ENCODE measurements around the gene TNPO2. TPM values are rescaled to one million over a fixed set of nuclear protein-coding genes. Genes with fewer than 3 reads are reported as not detected.

The TNPO2 gene
- total RNA-seq, 2 experiments from 2014 or later, result 145 to 148 TPM

DNA sequence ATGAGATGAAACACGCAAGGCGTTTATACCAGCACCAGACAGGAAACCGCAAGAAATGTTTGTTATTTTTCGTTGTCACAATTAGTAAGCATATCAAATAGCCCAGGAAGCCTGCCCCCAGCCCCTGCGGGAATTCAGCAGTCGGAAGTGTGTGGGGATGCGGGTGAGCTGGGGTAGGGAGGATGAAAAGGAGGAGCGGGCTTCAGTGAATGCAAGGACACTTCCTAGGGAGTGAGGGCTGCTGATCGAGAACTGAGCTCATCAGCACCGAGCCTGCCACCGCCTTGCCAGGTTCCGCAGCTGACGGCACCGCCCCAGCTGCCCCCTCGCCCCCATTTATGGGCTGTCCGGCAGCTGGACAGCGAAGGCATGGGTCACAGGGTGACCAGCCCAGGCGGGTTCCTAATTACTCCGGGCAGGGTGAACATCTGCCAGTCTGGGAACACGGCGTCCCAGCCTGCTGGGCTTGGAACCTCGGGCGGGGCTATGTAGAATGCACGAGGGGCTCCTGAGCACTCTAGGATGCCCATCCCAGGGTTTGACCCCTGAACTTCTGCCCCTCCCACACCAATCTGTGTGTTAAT lies 26.3 kb upstream of the TNPO2 start:
- CTCF ChIA-PET, result interaction anchor here (0.6 to 1.5 kb wide), 3 partner anchors 16 to 1910 kb away, joined by 3 to 4 read pairs (median 4); no protein-coding TSS in a partner anchor

DNA sequence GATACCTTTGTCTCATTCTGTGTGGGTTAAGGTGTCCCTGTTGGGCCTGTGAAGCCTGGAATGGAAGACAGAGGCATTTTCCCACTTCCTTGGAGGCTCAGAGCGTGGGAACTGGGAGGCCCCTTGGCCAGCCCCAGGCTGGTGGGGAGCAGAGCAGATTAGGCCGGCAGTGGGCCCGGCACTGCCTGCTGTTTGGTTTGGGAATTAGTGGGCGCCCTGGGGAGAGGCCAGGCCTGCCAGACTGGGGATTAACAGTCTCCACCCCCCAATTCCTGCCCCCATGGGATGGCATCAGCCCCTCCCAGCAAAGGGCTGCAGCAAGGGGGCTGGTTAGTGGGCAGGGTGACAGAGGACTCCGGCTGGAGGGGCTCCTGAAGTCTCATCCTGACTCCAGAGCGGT lies 24.8 kb upstream of the TNPO2 start:
- CTCF ChIA-PET, result interaction anchor here (2.4 kb wide), 1 partner anchor 100 kb away, joined by 6 read pairs; no protein-coding TSS in a partner anchor
- POLR2A ChIA-PET, result no interaction called here

More for the DNA sequence above, 26.3 kb upstream of the TNPO2 start:
- POLR2A ChIA-PET, result interaction anchor here (0.6 kb wide), 1 partner anchor 26 kb away, joined by 10 read pairs; no protein-coding TSS in a partner anchor

DNA sequence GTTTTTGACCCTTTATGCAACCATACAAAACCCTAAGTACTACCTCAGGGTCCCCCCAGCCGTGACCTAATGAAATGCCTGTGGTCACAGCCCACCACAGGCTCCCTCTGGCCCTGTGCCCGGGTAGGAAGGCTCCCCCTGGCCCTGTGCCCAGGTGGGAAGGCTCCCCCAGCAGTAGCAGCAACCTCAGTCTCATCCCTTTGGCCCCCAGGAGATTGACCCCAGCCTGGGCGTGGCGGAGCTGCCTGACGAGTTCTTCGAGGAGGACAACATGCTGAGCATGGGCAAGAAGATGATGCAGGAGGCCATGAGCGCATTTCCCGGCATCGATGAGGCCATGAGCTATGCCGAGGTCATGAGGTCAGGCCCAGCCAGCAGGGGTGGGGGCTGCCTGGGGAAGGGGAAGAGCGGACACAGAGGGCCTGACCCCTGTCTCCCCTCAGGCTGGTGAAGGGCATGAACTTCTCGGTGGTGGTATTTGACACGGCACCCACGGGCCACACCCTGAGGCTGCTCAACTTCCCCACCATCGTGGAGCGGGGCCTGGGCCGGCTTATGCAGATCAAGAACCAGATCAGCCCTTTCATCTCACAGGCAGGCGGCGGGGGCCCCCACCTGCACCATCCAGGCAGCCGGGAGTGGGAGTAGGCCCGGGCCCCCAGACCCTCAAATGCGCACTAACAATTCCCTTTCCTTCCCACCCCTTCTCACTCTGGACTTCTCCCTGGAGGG lies 21.6 kb upstream of the TNPO2 start:
- ChIA-PET POLR2A (no interaction called here), CTCF (interaction anchor here (1.3 to 2.9 kb wide), 3 partner anchors 8 to 17 kb away, joined by 4 to 7 read pairs (median 7); partner anchors contain the start of gene GET3)

DNA sequence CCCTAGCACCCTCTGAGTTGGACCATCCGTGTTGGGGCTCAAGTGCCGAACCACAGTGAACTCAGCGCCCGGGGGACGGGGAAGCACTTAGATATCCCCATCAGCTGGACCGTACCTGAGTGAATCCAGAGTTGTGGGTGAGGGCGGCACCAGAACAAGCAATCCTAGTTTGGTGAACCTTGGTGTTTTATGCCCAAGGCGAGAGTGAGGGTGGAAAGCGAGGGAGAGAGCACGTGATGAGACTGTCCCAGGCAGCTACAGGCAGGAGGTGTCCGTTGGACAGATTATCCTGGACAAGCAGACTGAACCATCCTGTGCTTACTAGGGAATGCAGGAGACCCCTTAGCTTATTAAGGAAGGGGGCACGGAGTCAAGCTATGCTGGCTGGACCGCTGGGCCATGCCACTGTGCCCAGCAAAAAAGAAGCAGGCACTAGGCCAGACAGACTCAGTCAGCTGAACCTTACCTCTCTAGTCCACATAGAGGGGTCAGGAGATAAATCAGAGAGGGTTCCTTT lies 14.2 kb upstream of the TNPO2 start:
- CTCF ChIA-PET, result interaction anchor here (1.6 to 3.0 kb wide), 4 partner anchors 20 to 110 kb away, joined by 4 to 10 read pairs (median 9); no protein-coding TSS in a partner anchor
- POLR2A ChIA-PET, result interaction anchor here (0.8 kb wide), 1 partner anchor 54 kb away, joined by 3 read pairs; the partner anchor contains the start of gene JUNB

DNA sequence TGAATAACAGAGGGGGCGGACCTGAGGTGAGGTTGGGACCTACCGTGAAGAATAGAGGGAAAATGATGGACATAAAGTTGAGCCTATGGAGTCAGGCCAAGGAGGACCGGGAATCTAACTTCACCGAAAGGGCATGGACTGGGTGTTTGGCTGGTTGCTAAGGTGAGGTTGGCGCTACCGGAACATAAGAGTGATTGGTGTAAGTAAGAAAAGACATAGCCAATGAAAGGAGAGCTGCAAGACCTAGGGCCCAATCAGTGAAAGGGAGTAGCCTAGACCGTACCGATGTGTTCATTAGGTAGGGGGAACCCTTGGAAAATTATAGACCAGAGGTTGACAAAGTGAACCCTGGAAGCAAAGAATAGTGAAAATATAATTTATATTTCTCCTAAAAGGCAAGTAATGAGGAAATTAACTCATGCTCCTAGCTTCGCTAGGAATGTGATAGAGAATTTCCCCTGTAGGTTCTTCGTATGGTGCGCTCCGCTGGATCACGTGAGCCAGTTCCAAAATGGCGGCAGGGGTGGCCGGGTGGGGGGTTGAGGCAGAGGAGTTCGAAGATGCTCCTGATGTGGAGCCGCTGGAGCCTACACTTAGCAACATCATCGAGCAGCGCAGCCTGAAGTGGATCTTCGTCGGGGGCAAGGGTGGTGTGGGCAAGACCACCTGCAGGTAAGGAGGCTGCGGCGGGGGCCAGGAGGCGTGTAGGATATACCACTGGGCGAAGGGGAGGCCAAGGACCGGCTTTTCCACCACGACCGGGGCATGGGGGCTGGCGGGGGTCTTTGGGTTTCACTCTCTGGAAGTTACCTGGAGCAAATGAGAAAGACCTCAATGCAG lies 13.5 kb upstream of the TNPO2 start, which contains the start of gene GET3:
GET3 (plus strand) TSS at position 503 of the 840 bp plus-strand sequence; CDS start at position 512, 9 bp downstream.
- CTCF ChIA-PET, result interaction anchor here (0.6 to 3.0 kb wide), 8 partner anchors 9 to 110 kb away, joined by 3 to 10 read pairs (median 4); a partner anchor contains a TSS
- POLR2A ChIA-PET, result interaction anchor here (0.6 to 0.8 kb wide), 2 partner anchors 54 to 184 kb away, joined by 3 to 5 read pairs; partner anchors contain the start of gene JUNB

DNA sequence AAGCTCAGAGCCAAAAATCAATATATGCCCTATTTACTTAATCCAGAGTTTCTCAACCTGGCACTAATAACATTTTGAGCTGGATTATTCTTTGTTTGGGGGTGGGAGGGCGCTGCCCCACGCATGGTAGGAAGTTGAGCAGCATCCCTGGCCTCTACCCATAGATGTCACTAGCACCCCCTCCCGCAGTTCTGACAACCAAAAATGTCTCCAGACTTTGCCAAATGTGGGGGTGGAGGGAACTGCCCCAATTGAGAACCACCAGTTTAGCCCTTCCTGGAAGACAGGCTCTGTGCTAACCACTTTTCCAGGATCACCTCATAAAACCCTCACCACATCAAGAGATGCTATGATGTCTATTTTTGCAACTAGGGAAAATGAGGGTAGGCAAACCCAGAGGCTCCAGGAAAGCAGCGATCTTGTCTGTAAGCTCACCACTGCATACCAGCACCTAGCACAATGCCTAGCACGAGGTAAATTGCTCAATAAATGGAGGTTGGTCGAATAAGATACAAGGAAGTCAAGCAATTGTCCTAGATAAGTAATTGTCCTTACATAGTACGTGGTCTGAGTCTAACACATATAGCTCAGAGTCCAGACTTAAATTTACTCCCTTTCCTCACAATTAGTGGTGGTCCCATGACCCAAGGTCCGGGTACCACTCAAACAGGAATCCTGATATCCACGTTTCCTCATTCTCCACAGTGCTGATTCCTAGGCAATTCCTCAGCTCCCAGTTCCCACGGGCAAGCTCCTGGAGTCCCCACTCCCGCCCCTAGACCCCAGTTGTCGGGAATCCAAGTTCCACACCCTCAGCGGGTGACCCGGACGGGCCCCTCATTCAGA lies 9.9 kb upstream of the TNPO2 start:
- POLR2A ChIA-PET, result interaction anchor here (0.6 to 3.8 kb wide), 6 partner anchors 11 to 220 kb away, joined by 3 to 39 read pairs (median 4); partner anchors contain the start of genes JUNB and TNPO2
- CTCF ChIA-PET, result interaction anchor here (0.5 to 3.5 kb wide), 15 partner anchors 8 to 113 kb away, joined by 3 to 11 read pairs (median 4); partner anchors contain the start of genes FBXW9, HOOK2 and RNASEH2A

DNA sequence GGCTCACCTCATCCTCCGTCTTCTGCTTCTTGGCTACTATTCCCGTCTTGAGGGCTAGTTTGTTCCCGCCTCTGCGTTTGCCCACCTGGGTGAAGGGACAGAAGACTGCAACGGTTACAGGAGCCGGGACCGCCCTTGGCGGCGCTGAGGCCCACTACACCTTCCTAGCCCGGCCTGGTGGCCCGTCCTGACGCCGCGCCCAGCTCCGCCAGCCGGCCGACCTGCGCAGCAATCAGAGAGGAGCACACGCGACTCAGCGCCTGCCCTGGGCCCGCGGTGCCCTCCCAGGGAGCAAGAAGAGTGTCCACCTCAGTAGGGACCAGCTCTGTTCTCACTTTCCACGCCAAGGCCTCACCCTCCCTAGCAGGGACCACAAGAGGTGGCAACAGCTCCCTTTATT lies 7.6 kb upstream of the TNPO2 start:
- POLR2A ChIA-PET, result interaction anchor here (3.8 kb wide), 1 partner anchor 9 kb away, joined by 39 read pairs; the partner anchor contains the start of gene TNPO2

DNA sequence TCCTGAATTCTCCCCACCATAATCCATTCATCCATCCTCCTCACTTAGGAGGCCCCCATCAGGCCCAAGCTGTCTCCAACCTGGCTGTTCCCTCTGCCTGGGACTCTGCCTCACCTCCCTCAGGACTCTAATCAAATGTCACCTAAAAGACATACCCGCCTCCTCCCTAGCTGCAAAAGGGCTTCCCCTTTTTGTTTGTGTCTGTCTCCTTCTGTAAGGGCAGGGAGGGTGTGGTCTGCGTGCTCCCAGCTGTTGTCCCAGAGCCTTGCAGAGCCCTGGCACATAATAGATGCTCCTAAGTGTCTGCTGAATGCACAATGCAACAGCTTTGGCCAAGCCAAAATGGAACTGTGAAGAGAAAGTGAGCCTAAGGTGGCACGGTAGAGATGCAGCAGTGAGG lies 6.3 kb upstream of the TNPO2 start:
- ChIA-PET CTCF (no interaction called here), POLR2A (interaction anchor here (0.8 kb wide), 1 partner anchor 140 kb away, joined by 5 read pairs; no protein-coding TSS in a partner anchor)

More for the DNA sequence above, 7.6 kb upstream of the TNPO2 start:
- CTCF ChIA-PET, result interaction anchor here (0.6 to 1.2 kb wide), 5 partner anchors 10 to 161 kb away, joined by 3 to 4 read pairs (median 3); no protein-coding TSS in a partner anchor

DNA sequence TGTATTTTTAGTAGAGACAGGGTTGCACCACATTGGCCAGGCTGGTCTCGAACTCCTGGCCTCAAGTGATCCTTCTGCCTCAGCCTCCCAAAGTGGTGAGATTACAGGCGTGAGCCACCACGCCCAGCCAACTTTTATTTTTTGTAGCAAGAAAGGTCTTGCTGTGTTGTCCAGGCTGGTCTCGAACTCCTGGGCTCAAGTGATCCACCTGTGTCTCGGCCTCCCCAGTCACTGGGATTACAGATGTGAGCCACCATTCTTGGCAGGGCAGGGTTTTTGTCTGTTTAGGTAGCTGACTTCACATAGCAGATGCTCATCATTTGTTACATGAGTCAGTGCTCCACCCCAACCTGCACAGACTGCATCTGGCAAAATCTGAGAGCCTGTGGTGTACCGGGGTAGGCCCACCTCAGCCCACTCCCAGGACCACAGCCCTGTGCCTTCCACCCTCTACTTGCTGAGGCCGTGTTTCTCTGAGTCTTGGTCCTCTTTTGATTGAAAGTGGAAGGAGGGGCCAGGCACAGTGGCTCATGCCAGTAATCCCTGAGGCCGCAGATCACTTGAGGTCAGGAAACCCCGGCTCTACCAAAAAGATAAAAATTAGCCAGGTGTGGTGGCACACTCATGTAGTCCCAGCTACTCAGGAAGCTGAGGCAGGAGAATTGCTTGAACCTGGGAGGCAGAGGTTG lies 4.2 kb upstream of the TNPO2 start:
- ChIA-PET POLR2A (no interaction called here), CTCF (no interaction called here)

DNA sequence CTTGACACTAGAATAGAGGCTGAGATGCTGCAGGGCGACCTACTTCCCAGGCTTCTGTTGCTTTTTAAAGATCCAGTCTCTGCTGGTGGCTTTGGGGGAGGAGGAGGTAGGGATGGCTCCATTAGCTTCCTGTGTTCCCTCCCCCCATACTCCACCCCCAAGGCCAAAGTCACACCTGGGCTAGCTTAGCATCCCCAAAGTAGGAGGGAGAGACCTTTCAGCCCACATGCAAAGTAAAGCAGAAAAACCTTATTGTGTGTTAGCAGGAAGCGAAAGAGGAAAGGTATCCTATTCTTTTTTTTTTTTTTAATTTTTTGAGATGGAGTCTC lies 3.2 kb upstream of the TNPO2 start:
- CTCF ChIA-PET, result no interaction called here

DNA sequence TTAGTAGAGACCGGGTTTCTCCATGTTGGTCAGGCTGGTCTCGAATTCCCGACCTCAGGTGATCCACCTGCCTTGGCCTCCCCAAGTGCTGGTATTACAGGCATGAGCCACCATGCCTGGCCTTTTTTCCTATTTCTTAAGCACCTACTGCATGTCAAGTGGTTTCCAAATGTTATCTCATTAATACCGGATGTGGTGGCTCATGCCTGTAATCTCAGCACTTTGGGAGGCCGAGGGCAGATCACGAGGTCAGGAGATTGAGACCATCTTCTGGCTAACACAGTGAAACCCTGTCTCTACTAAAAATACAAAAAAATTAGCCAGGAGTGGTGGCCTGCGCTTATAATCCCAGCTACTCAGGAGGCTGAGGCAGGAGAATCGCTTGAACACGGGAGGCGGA lies 1.9 kb upstream of the TNPO2 start:
- CTCF ChIA-PET, result interaction anchor here (0.7 to 1.1 kb wide), 4 partner anchors 7 to 35 kb away, joined by 3 to 11 read pairs (median 4); no protein-coding TSS in a partner anchor
- POLR2A ChIA-PET, result interaction anchor here (0.6 kb wide), 1 partner anchor 42 kb away, joined by 3 read pairs; no protein-coding TSS in a partner anchor

More for the DNA sequence above, 3.2 kb upstream of the TNPO2 start:
- POLR2A ChIA-PET, result interaction anchor here (0.7 kb wide), 1 partner anchor 8 kb away, joined by 3 read pairs; the partner anchor contains the start of gene TRIR

DNA sequence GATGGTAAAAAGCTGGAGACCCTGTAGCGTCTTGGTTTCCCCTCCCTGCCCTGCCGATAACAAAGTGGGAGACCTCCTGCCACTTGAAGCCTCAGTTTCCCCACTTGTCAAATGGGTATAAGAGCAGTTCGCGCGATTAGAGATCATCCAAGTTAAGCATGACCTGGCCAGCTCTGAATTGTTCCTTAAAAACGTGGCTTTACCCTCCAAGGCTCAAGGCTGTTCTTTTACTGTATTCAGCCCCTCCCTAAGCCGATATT lies 421 bp downstream of the TNPO2 start:
- POLR2A ChIA-PET, result interaction anchor here (0.6 to 3.7 kb wide), 8 partner anchors 10 to 409 kb away, joined by 3 to 39 read pairs (median 6); partner anchors contain the start of genes DHPS, RNASEH2A and TRIR
- CTCF ChIA-PET, result interaction anchor here (0.9 to 2.5 kb wide), 8 partner anchors 10 to 125 kb away, joined by 3 to 13 read pairs (median 3); partner anchors contain the start of genes GET3, JUNB, RNASEH2A and TRIR

DNA sequence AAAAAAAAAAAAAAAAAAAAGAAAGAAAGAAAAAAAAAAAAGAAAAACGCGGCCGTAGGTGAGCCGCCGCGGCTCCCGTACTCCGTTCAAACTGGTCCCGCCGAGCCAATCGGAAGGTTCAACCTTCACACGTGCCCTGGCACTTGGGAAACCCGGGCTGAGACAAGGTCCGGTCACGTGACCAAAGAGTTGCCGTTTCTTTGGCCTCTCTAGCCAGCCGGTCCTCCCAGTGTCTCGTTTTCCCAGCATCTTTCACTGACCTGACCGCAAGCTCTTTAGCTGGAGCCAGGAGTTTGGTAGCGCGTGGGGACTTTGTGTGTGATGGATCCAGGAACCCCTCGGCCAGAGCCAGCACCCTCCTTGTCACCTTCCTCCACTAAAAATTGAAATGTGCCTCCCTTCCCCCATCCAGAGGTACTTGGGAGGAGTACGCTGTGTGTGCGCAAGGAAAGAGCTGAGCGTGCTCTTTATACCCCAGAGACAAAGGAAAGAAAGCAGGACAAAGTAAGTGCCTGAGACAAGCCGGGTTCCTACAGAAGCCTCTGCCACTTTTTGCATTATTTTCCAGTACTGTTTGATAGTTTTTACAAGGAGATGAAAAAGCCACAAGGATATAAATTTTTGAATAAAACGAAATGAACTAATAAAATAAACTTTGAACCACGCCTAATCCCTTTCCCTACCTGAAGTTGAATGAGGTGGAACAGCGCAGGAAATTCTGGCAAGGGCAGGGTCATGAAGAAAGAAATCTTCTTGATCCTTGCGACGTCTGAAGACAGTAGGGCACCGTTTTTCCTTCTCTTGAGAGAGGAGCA lies 959 bp downstream of the TNPO2 start:
- ChIA-PET CTCF (interaction anchor here (0.9 to 2.5 kb wide), 9 partner anchors 11 to 125 kb away, joined by 3 to 13 read pairs (median 3); partner anchors contain the start of genes GET3, JUNB, RNASEH2A and TRIR), POLR2A (interaction anchor here (0.6 to 3.7 kb wide), 9 partner anchors 10 to 409 kb away, joined by 3 to 39 read pairs (median 7); partner anchors contain the start of genes DHPS, RNASEH2A and TRIR)

DNA sequence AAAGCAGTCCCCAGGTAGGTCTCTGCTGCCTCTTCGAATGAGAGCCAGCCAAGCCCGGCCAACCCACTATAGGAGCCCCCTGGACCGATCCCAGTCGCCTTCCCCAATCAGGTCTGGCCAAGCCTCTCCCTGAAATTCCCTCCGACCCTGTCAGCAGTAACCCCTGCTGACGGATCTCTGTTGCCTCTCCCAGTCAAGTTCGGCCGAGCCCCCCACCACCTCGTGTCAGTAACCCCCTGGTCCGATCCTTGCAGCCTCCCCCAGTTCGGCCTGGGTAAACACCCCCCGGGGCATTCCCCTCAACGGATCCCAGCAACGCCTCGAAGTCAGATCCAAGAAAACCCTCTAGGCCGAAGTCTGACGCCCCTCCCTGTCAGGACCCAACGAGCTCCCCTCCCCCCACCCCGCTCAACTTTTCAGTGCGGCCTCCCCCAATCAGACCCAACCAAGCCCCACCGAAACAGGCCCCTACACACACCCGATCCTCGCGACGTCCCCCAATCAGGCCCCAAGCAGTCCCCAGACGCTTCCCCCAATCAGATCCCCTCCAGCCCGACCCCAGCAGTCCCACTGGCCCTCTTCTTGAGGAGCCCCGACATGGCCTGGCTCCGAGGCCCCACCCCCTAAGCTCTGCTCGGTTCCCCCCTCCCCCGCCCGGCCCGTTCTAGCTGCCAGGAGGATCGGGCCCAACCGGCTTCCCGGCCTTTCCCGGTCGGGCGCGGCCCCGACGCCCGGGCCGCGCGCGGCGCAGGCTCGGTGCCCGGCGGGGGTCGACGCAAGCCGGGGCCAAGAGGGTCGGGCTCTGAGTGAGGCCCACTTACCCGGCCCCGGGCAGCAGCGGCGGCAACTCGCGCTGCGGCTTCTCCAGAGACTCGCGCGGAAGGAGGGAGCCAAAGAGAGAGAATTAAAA lies 1.8 kb downstream of the TNPO2 start:
- ChIA-PET POLR2A (interaction anchor here (0.6 to 3.7 kb wide), 6 partner anchors 8 to 1286 kb away, joined by 3 to 39 read pairs (median 6); partner anchors contain the start of gene TRIR), CTCF (interaction anchor here (0.6 to 2.5 kb wide), 8 partner anchors 11 to 420 kb away, joined by 3 to 13 read pairs (median 4); partner anchors contain the start of genes GET3, JUNB, RNASEH2A and TRIR)

Measured in activated CD8-positive, alpha-beta memory T cell treated with anti-CD3 and anti-CD28 coated beads for 36 hours (primary cell).